Nephron progenitor cell (in vitro differentiated cells): ENCODE results near the gene MRPL16.
A peak's percentile ranks its signal among the peaks of the same experiment; 100 is the strongest.
"Not testable (repeated sequence)": the region's sequence is repeated elsewhere in the genome, so short reads cannot be mapped to it uniquely, and the experiment has no call there.

Experiments used
- DNase-seq: peaks from one replicate; pipeline ENCODE4 v3.0.0; 2021
- H3K27ac Mint-ChIP-seq: 2 replicates; pipeline ENCODE4 v1.8.0; 2021; ENCODE audit warnings: mild to moderate bottlenecking, moderate library complexity, mixed read lengths
- H3K27me3 Mint-ChIP-seq: 2 replicates; pipeline ENCODE4 v1.8.0; 2021; ENCODE audit warnings: mild to moderate bottlenecking, low read depth, mixed read lengths; ENCODE audit not compliant: poor library complexity
- H3K36me3 Mint-ChIP-seq: 2 replicates; pipeline ENCODE4 v1.8.0; 2021; ENCODE audit warnings: low read depth, mixed read lengths
- H3K4me1 Mint-ChIP-seq: 2 replicates; pipeline ENCODE4 v1.8.0; 2021; ENCODE audit warnings: mixed read lengths
- H3K4me3 Mint-ChIP-seq: 2 replicates; pipeline ENCODE4 v1.8.0; 2021; ENCODE audit warnings: mild to moderate bottlenecking, moderate library complexity, mixed read lengths
- H3K9me3 Mint-ChIP-seq: 2 replicates; pipeline ENCODE4 v1.8.0; 2021; ENCODE audit warnings: mild to moderate bottlenecking, moderate library complexity, mixed read lengths
- CTCF ChIP-seq: fragments of 200-600 bp; sonication (generic); IDR thresholded peaks from 2 replicates; pipeline ENCODE4 v1.5.0; 2021; ENCODE audit warnings: antibody characterized with exemption

The MRPL16 gene

GRCh38 chr11:59849129-59849528, 38.6 kb upstream of the MRPL16 start:
- Mint-ChIP-seq H3K27ac (no peak overlapping the region), H3K9me3 (no peaks in the 10 kb centered on the region), H3K4me3 (no peak overlapping the region), H3K36me3 (no peaks in the 10 kb centered on the region), H3K4me1 (peaks cover 12% of the 10 kb centered on the region), H3K27me3 (no peaks in the 10 kb centered on the region)
- DNase-seq, result no peak
- no peak for TF ChIP-seq CTCF

- H3K27me3 Mint-ChIP-seq, DNase-seq, H3K36me3 Mint-ChIP-seq: not testable (repeated sequence)
Measured at GRCh38 chr11:59848439-59848838, 37.9 kb upstream of the MRPL16 start.

GRCh38 chr11:59847626-59848025, 37.0 kb upstream of the MRPL16 start:
- H3K9me3 Mint-ChIP-seq, result no peaks in the 10 kb centered on the region
- no peak for DNase-seq
- no peaks in the 10 kb centered on the region for H3K36me3 Mint-ChIP-seq
- peaks cover 12% of the 10 kb centered on the region for H3K4me1 Mint-ChIP-seq
- H3K4me3 Mint-ChIP-seq, result no peak overlapping the region
- TF ChIP-seq CTCF, result no peak
- H3K27ac Mint-ChIP-seq, result no peak overlapping the region
- no peaks in the 10 kb centered on the region for H3K27me3 Mint-ChIP-seq

More at GRCh38 chr11:59848439-59848838, 37.9 kb upstream of the MRPL16 start:
- H3K27ac Mint-ChIP-seq, H3K4me3 Mint-ChIP-seq, H3K9me3 Mint-ChIP-seq: not testable (repeated sequence)
- H3K4me1 Mint-ChIP-seq, result peaks cover 12% of the 10 kb centered on the region

DNA sequence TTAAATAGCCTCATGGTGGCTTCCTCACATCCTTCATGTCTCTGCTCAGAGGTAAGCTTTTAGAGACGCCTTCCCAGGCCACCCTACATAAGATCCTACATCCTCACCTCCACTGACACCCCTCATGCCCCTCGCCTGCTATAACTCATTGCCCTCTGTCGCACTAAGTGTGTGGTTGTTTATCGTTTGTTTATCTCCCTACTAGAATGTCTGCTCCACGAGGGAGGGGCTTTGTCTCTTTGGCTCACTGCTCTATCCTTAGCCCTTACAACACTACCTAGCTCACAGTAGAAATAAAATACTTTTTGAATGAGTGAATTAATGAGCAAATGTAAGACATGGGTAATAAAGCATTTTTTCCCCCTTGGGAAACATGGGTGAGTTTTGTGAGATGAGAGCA, 36.0 kb upstream of the MRPL16 start:
- Mint-ChIP-seq H3K36me3 (no peaks in the 10 kb centered on the region), H3K4me3 (no peak overlapping the region), H3K9me3 (no peaks in the 10 kb centered on the region), H3K27me3 (no peaks in the 10 kb centered on the region), H3K27ac (peak overlapping the region; percentile 62), H3K4me1 (peaks cover 12% of the 10 kb centered on the region)
- no peak for TF ChIP-seq CTCF
- no peak for DNase-seq

DNA sequence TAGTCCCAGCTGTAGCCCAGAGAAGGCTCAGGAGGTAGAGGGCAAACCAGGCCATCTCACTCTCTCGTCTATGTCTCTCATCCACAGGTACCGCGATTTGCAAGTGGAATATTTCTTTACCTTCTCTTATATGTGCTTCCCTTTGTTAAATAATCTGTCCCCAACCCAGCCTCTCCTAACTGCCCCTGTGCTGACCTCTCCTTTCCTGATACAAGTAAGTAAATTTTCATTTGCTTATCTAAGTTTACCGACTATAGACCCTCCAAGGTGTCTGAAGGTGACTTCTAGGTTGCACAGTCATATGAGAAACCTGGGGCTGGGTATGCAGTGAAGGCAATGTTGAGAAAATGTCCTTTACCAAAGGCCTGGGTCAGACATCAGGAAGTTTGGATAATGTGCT, 34.8 kb upstream of the MRPL16 start, which contains the start of gene CBLIF:
TSS of gene CBLIF (minus strand) at position 101 of the 400 bp plus-strand sequence. CDS start at position 55, 46 bp downstream.
- no peak within 1 kb of the TSS for H3K27ac Mint-ChIP-seq
- H3K9me3 Mint-ChIP-seq, result no peaks in the 10 kb centered on the region

GRCh38 chr11:59842316-59842715, 31.7 kb upstream of the MRPL16 start:
- Mint-ChIP-seq H3K4me1 (peaks cover 12% of the 10 kb centered on the region), H3K27me3 (no peaks in the 10 kb centered on the region), H3K4me3 (no peak overlapping the region), H3K9me3 (no peaks in the 10 kb centered on the region), H3K36me3 (no peaks in the 10 kb centered on the region), H3K27ac (no peak overlapping the region)
- TF ChIP-seq CTCF, result no peak
- DNase-seq, result no peak

More for the DNA sequence above, 34.8 kb upstream of the MRPL16 start, which contains the start of gene CBLIF:
- no peak within 1 kb of the TSS for H3K4me3 Mint-ChIP-seq
- no peak for DNase-seq
- peaks cover 12% of the 10 kb centered on the region for H3K4me1 Mint-ChIP-seq
- no peaks in the 10 kb centered on the region for H3K27me3 Mint-ChIP-seq
- no peak for TF ChIP-seq CTCF
- no peaks in the 10 kb centered on the region for H3K36me3 Mint-ChIP-seq
